UCSD-AML1 (cell line): Measurements from ENCODE around the gene IFNLR1.
"Not testable (repeated sequence)": the region's sequence is repeated elsewhere in the genome, so short reads cannot be mapped to it uniquely, and the experiment has no call there.

Source experiments
- DNase-seq: peaks from one replicate; lab custom pipeline; 2025; ENCODE audit not compliant: unreplicated experiment; lab: John Stamatoyannopoulos, UW

Gene IFNLR1

DNA sequence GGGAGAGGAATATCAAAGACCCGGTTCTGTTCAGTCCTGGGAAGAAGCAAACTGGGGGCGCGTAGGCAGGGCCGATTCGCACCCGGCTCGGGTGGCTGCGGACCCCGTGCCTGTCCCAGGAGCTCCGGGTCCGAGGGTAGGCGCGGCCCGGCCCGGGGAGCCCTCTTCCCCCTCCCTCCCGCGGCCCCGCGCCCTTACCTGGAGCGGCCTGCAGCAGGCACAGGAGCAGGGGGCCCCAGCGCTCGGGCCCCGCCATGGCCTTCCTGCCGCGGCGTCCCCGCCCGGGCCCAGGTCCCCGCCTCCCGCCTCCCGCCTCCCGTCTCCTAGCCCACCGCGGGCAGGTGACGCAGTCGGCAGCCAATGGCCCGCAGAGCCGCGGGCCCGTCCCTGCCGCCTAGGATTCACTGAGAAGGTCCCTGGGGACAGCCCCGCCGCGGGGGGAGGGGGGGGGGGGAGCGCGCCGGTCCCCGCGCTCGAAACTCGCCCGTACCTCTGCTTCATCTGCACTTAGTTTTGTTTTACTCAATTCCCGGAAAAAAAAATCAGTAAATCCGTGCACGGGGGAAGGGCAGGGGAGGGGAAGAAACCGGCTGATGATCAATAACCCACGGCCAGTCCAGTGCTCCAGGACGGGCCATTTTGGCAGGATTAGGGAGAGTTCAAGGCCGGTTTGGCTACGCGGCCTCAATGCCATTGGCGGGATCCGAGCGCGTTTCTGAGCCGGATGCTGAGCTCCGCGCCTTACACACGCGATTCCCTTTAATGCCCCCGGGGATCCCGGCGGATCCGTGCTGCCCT is at the start of gene IFNLR1:
TSS of gene IFNLR1 (minus strand) at position 297 of the 798 bp plus-strand sequence. CDS start at position 256, 41 bp downstream.
- no peak for DNase-seq

DNA sequence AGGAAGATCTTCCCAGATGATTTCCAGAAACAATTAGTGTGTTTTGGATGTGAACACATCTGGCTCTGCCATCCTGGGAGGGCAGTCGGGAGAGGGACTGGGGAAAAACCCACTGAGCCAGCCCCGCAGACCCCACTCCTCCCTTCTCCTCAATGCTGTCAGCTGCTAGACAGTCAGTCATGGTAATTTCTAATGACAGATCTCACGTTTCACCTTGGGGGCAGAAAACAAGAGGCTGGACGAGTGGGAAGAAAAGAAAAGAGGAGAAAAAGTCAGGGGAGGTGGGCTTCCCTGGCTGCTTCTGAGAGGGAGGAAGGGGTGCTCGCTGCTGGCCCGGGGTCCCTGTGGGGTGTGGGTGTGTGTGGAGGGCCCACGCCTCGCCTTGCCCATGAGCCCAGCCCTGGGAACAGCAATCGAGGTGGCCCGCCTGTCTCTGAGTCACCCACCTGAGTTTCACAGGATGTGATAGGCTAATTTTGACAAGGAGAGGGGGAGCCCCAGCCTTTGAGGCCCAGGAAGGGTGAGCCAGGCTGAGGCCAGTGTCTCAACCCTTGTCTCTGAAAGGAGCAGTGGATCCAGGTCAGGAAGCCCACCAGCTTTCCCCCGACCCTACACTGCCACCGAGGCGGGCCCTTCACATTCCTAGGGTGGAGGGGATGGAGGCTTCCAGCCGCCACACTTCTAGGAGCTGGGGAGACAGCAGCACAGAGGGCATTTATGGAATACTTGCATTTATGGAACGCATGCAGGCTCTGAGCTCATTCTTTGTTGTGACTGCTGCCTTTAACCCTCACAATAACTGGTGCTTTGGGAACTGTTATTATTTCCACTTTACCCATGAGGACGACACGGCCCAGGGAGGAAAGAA is 49.1 kb upstream of the IFNLR1 start:
- no peak for DNase-seq

DNA sequence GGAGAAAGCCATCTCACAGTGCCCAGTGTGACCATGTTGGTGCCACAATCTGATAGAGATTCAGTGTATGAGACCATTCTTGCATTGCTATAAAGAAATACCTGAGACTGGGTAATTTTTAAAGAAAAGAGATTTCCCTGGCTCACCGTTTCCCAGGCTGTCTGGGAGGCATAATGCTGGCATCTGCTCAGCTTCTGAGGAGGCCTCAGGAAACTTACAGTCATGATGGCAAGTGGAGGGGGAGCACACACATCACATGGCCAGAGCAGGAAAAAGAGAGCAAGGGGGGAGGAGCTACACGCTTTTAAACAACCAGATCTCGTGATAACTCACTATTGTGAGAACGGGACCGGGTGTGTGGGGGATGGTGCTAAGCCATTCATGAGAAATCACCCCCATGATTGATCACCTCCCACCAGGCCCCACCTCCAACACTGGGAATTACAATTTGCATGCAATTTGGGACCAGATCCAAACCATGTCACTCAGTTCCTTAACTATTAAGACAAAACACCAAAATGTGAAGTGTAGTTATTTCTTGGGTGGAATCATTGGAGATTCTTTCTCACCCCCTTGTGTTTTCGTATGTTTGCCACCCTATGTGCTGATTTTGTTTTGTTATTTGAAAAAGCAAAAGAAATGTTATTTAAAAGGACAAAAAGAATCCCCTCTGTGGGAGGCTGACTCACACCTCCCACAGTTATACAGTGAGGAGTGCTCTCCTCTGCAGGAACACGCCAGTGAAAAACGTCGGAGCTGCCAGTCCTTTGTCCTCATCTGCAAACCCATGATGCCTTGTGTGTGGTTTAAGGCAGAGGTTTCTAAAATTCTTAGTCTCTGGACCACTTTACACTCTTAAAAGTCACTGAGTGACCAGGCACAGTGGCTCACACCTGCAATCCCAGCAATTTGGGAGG is 46.9 kb upstream of the IFNLR1 start:
- DNase-seq = no peak

DNA sequence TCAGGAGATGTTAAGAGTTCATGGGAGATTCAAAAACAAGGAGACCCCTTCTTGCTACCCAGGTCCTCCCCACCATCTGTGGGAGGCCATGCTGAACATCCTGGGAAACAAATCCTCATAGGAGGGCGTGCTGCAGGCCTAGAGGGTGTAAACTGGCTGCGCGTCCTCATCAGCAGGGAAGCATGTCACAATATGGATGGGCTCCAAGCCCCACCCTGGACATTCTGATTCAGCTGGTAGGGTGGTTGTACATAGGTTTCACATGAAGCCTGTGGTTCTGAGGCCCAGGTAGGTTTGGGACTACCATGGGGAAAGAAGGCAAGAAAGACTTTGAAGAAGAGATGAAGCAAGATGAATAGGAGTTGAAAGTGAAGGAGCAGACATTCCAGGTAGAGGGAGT is 44.6 kb upstream of the IFNLR1 start:
- no peak for DNase-seq

DNA sequence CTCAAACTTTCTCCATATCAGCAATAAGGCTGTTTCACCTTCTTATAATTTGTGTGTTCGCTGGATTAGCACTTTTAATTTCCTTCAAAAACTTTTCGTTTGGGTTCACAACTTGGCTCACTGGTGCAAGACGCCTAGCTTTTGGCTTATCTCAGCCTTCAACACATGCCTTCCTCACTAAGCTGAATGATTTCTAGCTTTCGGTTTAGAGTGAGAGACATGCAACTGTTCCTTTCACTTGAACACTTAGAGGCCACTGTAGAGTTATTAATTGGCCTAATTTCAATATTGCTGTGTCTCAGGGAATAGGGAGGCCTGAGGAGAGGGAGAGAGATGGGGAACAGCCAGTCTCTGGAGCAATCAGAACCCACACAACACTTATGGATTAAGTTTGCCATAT is 41.2 kb upstream of the IFNLR1 start:
- DNase-seq = no peak

DNA sequence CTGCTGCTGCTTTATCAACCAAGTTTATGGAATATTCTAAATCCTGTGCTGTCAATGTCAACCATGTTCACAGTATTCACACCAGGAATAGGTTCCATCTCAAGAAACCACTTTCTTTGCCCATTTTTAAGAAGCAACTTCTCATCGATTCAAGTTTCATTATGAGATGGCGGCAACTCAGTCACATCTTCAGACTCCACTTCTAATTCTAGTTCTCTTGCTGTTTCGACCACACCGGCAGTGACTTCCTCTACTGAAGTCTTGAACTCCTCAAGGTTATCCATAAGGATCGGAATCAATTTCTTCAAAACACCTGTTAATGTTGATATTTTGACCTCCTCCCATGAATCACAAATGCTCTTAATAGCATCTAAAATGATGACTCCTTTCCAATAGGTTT is 39.7 kb upstream of the IFNLR1 start:
- no peak for DNase-seq

DNA sequence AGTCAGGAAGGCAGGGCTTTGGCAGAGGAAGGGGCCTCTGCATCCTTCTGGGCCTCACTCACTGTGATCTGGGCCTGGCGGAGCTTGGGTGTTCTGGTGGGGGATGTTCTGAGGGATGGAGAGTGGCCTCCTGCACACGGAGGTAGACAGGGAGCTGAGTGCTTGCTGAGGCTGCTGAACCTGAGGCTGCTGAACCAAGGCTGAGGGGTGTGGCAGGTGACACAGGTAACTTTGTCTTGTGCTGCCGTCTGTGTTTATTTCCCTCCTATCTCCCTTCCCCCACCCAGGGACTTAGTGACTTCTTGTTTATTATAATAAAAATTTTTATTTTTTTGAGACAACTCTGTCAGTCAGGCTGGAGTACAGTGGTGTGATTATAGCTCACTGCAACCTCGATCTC is 37.7 kb upstream of the IFNLR1 start:
- DNase-seq = no peak

DNA sequence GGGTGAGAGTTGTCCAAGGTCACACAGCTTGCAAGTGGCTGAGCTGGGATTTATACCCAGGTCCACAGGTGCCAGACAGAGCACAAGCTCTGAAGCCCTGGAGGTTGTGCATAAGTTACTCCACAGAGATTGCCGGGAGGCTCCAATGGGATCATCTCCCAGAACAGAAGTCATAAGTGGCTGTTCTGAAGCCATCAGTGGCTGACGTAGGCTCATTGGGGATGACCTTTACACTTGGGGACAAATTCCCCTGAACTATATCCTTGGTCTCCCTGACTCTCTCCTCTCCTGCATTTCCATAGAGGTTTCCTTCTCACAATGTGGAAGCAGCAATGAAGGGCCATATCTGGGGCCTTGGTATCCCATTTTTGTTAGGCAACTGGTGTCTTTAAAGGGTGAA is 37.0 kb upstream of the IFNLR1 start:
- DNase-seq = no peak

DNA sequence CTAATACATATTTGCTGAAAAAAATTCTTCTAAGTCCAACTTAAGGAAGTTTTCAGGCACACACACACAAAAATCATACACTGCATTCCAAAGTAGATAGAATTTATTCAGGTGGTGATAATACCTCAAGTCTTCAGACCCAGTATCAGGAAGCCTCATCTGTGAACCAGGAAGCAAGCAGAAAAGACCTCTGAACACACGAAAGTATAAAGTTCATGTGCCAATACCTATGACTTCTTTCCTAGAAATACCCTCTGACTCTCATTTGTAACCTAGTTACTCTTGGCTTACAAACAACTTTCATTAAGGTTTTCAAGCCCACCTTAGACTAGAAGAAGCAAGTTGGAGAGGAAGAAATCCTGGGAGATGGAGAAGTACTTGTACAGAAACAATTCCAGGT is 35.7 kb upstream of the IFNLR1 start:
- DNase-seq = no peak

DNA sequence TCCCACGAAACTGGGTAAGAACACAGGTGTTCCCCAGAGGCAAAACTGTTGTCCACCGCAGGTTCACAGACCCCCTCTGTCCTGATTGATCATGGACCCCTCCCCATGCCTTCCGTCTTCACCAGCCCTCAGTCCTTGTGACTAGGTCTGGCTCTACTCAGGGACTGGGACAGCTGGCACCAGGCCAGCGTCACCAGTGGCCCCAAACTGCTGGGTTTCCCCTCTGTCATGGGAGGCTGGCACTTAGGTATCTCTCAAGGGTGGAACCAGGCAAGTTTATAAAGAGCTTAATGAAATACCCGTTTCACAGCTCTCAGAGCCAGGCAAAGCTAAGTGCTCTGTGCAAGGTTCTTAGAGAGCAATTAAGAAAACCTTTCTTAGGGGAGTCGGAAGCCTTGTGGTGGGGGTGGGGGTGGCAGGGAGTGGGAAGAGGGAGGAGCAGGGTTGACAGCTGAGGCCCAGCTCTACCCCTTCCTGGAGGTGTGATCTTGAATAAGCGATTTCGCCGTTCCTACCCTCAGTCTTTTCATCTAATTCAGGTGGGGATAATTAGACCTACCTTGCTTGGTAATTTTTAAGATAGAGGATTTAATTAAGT is 35.0 kb upstream of the IFNLR1 start:
- no peak for DNase-seq

DNA sequence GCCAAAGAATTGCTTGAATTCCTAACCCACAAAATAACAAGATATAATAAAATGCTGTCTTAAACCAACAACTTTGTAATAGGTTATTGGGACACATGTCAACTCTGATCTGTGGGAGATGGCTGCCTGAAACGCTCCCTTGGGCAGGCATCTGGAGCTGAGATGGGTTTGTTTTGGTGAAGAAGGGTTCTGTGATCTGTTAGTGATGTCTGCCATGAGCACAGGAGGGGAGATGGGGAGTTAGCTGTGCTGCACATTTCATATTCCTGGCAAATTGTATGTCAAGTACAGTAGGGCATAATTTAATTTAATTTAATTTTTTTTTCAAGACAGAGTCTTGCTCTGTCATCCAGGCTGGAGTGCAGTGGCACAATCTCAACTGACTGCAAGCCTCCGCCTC is 34.2 kb upstream of the IFNLR1 start:
- no peak for DNase-seq

DNA sequence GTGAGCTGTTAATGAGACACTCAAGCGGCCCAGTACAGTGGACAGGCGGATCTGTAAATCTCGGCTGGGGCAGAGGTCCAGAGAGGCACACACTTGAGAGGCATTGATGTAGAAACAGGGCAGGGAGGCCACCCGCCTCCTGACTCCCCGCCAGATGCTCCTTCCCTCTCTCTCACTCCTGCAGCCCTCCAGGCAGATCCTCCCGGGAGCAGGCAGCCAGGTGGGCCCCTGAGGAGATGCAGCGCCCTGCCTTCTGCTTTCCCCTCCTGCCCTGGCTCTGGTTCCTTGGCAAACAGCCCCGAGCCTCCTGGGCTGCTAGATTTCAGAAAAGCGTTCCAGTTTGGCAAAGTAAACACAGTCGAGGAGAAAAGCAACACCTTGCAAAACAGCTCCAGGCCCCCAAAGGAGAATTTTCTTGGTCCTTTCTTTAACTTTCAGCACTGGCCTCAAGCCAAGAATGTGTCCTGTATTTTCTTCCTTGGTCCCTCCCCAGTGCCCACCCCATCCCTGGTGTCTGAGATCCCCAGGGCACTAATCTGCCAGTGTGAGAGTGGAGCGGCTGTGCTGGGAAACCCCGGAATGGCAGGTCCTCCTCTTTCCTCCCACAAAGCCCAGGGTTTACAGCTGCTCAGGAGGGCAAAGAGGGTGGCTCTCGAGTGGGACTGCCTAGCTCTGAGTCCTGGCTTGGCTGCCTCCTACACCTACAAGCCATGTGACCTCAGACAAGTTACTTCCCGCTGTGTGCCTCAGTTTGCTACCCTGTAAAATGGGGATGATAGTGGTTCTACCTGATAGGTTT is 29.4 kb upstream of the IFNLR1 start:
- no peak for DNase-seq

DNA sequence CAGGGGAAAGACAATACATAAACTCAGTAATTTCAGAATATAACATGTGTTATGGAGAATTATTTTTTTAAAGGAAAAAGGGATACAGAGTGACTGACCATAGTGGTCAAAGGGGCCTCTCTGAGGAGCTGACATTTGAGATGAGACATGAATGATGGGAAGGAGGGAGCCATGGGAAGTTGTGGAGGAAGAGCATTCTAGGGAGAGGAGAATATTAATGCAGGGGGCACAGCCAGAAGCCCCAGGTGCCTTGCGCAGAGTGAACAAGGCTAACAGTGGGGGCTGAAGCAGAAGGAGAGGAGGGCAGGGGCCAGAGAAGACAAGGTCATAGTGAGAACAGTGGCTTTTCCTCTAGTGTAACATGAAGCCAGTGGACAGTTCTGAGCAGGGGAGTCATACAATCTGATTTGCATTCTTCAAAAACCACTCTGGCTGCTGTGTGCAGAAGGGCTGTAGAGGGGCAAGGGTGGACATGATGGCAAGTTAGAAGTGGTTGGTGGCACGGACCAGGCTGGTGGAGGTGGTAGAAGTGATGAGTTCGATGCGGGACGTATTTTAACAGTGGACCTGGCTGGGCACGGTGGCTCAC is 28.2 kb upstream of the IFNLR1 start:
- no peak for DNase-seq

DNA sequence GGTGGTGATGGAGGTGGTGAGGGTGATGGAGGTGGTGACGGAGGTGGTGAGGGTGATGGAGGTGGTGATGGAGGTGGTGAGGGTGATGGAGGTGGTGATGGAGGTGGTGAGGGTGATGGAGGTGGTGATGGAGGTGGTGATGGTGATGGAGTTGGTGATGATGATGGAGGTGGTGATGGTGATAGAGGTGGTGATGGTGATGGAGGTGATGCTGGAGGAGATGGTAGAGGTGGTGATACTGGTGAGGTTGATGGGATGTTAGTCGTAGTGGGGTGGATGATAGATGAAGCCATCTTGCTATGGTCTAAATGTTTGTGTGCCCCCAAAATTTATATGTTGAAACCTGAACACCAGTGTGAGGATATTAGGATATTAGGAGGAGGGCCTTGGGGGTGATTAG is 25.3 kb upstream of the IFNLR1 start:
- DNase-seq = no peak

DNA sequence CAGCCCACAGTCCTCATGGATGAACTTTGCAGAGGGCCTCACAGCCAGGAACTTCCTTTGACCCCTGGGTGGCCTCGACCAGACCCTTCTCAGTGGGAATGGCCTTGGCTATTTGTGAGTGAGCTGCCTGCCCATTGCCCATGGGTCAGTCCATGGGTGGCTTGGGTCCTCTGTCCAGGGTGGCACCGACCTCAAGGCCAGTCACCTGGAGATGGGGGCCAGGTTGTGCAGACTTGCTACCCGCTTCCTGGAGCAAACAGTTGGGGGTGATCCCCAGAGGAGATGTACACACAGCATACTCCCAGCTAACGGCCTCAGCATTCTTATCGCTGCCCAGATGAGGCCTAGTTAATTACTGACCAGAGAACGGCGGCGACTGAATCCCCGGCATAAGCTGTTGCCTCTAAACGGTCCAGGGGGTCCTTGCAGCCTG is 23.1 kb upstream of the IFNLR1 start:
- DNase-seq = no peak

DNA sequence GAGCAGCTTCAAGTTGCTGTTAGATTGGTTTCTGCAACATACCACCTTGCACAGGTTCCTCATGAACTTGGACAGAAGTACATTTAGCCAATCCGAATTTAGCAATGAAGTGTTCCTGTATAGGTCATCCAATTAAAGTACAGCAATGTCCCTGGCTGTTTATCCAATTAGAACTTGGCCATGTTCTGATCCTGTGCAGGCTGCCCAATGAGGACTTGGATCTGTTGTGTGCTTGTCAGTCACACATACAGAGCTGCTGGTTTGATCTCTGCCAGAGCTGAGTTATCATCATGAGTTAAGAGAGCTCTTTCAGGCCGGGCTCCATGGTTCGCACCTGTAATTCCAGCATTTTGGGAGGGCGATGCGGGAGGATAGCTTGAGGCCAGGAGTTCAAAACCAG is 22.0 kb upstream of the IFNLR1 start:
- DNase-seq = no peak

DNA sequence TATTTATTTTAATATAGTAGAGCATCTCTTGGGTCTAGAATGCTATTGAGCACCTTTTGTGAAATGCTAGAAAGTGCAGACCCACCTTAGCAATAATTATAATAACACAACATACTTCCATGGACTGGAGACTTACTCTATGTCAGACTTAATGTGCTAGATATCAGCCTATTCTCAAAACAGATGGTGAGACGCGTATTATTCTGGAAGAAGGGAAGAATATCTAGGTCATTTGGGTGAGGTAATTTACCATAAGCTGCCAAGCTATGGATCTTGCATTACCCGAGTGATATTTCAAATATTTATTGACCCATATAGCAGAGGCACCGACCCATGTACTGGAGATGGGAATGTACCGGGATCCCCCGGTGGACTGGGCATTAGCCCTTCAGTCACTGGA is 20.6 kb upstream of the IFNLR1 start:
- DNase-seq = no peak

DNA sequence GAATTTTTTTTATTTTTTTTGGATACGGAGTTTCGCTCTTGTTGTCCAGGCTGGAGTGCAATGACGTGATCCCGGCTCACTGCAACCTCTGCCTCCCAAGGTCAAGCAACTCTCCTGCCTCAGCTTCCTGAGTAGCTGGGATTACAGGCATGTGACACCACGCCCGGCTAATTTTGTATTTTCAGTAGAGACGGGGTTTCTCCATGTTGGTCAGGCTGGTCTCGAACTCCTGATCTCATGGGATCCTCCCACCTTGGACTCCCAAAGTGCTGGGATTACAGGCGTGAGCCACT is 20.3 kb upstream of the IFNLR1 start:
- DNase-seq = not testable (repeated sequence)

DNA sequence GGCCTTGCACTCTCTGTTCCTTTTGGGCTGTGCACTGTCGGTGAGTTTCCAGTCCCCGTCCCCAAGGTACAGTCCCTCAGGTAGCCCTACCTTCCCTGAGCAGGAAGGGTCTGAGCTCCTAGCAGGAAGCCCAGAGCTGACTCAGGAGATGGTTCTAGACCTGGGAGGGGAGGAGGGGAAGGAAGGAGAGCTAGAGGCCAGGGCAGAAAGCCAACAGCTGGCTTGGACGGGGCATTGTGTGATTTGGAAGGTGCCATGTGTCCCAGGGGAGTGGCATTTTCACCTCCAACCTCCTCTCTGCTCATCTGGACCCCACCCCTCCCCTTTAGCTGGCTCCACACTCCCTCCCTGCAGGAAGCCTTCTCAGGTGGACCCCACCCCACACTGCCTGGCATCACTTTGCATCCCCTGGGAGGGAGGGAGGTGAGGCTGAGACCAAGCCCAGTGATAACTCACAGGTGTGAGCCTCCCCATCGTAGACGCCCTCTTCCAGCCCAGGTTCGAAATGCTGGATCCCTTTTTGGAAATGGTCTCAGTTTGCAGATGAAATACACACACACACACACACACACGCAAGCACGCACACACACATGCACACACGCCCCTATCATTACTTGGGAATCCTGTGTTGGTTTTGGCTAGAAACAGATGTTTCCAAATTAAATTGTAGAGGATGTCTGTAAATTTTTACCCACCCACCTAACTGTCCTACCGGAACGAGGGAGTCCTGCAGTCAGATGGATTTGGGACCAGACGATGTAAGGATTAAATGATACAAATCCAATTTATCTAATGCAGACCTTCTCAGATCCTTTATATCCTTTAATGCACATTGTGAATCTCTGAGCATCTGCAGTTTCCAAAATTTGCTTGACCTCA is 19.7 kb upstream of the IFNLR1 start:
- no peak for DNase-seq
